HG03095 (cell line): ENCODE results near the gene PTPRN2.

Experiments
- ATAC-seq: cut with Tn5 transposase; IDR thresholded peaks from one replicate; pipeline ENCODE4 v1.9.1; 2021; ENCODE audit warnings: moderate library complexity; ENCODE audit not compliant: unreplicated experiment

PTPRN2 gene

GRCh38 chr7:157616426-157616825 lies 971.2 kb downstream of the PTPRN2 start:
- no peak for ATAC-seq

- no peak for ATAC-seq
These were observed 971.8 kb downstream of the PTPRN2 start for GRCh38 chr7:157615852-157616251.

- ATAC-seq, result no peak
These were observed 972.4 kb downstream of the PTPRN2 start for GRCh38 chr7:157615101-157615817.

GRCh38 chr7:157614457-157615020 lies 973.1 kb downstream of the PTPRN2 start:
- no peak for ATAC-seq

DNA sequence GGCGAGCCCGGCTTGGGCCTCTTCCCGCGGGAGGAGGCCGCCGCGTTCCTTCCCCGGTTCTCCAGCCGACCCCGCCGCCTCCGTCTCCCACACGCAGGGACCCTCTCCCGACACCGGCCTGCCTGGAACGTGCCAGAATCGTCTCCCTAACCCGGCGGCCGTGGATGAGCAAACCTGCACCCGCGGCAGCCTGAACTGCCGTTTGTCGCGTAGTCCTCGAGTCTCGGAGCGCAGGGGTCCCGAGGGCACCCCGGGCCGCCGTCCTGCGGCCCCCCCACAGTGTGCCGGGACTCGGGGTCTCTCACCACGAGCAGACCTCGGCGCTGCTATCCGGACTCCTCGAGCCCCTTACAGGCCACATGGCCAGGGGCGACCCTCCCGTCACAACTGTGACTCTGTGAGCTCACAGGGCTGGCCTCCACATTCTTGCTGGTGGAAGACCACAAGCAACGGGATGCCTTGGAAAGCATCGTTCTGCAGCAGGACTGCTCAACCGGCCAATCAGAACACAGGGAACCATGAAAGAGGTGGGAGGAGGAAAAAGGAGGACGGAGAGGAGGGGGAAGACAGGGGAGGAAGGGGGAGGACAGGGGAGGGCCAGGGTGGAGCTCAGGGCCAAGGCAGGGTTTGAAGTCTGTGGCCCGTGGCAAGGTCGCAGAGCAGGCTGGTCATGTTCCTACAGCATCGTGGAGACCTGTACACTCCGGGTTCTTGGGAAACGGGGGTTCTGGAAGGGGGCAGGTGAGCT lies 973.9 kb downstream of the PTPRN2 start:
- ATAC-seq, result no peak

GRCh38 chr7:157612664-157613561 lies 974.7 kb downstream of the PTPRN2 start:
- ATAC-seq, result peak; percentile 55

DNA sequence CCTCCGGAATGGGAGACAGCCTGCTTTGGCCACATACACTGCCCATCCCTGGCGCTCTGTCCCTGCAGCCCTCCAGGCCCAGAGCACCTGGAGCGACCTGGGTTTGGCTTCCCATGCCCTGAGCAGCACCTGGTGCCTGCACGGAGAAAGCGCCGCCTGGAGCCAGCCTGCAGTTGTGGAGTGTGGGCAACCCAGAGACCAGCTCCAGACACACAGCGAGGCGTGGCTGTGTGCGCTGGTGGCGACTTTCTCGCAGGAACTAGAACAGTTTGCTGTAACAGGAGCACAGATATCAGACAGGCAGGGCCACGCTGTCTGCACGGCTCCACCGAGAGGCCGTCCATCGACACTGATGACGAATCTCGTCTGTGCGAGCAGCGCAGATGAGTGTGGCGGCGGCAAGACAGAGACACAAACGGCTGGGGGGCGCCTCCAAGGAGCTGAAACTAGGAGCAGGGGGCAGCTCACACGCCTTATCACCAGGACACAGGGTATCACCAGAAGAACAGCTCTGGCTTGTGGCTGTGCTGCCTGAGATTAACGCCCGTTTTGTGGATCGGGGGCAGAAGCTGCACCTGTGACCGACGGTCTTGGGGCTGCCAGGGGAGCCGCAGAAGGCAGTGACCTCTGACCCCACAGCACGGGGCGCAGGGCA lies 975.5 kb downstream of the PTPRN2 start:
- no peak for ATAC-seq

- ATAC-seq, result no peak
These were observed 976.3 kb downstream of the PTPRN2 start for GRCh38 chr7:157611341-157611740.

DNA sequence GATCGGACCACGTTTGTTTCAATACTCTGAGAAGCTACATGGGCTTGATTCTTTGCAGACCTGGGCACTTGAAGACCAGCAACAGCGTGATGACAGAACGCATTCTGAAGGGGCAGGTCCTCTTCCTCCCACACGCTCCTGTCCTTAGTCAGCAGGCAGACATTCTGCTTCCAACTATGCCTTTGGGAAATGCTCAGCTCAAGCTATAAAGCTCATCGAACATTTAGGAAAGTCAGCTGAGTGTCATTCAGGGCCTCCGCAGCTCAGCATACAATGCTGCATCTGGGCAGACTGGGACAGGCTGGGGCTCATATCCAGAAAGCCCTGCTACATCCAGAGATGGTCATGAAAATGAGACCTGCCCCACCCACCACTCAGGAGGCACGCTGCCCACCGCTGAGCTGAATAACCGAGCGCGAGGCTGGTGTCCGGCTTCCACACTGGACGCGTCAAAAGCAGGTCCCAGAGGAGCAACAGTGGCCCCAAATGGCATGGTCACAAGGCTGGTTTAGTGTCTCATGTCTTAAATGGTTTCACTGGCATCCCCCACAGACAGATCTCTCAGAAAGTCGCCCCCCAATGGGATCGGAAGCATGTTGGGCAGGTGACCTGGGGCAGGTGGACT lies 976.8 kb downstream of the PTPRN2 start:
- ATAC-seq, result no peak

- no peak for ATAC-seq
These were observed 977.5 kb downstream of the PTPRN2 start for GRCh38 chr7:157609932-157610640.

- no peak for ATAC-seq
These were observed 978.1 kb downstream of the PTPRN2 start for GRCh38 chr7:157609516-157609915.

DNA sequence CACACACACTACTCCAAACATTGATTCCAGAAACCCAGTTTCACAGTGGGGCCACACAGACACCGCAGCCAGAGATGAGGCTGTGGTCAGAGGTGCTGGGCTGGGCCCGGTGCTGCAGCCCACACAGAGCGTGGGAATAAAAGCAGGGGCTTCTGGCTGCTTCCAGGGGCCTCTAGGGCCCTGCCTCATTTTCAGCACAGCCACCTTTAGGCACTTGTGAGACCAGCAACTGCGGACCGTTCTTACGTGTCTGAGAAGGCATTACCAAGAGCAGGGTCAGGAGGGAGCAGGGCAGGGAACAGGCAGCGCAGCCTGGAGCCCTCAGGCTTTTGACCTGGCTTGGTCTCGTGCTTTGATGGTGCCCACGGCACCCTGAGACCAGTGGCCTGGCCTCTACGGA lies 980.4 kb downstream of the PTPRN2 start:
- ATAC-seq, result no peak

DNA sequence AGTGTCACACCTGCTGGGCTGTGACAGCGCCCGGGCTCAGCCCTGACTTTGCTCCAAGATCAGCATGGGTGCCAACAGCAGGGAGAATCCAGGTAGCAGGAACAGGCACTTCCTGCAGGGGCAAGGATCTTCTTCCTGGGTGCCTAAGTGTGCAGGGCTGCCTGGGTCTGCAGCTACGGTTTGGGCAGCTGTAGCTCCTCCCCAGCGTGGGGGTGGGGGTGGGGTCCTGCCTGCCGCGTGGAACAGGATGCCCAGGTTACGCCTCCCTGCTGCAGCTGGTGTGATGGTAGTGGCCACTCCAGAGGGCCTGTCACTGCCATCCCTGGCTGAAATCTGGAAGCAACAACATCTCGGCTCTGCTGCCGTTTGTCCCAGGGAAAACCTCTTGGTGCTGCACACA lies 981.5 kb downstream of the PTPRN2 start:
- no peak for ATAC-seq

DNA sequence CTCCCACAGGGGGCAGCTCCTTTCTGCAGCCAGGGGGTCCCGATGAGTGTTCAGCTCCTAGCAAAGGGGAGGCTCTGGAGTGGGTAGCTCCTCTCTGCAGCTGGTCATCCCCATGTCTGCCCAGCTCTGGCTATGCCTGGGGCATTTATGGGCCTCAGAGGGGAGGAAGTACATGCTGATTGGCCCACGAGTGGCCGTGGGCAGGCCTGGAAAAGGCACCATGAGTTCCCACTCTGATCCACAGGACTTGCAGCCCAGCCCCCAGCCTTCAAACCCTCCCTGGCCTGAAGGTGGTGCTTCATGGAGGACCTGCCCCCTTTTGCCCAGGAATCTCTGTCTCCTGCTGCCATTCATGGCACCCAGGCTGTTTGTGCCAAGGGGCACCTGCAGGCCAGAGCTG lies 982.0 kb downstream of the PTPRN2 start:
- no peak for ATAC-seq

DNA sequence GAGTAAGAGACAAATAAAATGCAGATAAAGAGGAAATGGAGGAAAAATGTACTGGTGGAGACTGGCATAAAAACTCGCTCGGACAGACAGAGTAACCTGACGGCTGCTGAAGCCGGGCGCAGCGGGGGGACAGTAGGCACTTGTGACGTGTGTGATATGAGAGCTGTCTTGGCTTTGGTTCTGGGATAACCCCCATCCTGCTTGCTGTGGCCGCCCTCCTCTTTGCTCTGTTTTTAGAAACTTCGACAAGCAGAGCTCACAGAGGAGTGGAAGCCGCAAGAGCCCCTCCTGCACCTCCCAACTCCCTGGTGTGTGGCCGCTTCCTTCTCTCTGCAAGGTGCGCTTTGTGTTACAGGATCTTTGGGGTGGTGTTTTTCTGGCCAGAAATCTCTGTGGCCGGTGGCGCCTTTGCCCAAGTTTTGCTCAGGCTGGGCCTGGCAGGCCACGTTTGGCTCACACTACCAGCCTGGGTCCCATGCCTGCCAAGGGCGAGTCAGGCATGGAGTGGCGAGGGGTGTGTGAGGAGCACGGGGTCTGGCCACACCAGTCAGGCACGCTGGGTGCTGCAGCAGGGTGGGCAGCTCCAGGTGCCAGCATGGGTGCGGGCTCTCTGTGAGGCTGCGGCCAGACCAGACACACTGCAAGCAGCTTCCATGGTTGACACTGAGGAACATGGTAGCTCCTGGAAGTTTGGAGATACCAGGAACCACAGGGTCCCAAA lies 982.8 kb downstream of the PTPRN2 start:
- no peak for ATAC-seq

GRCh38 chr7:157603716-157604115 lies 983.9 kb downstream of the PTPRN2 start:
- no peak for ATAC-seq

- no peak for ATAC-seq
These were observed 984.6 kb downstream of the PTPRN2 start for GRCh38 chr7:157603005-157603404.

DNA sequence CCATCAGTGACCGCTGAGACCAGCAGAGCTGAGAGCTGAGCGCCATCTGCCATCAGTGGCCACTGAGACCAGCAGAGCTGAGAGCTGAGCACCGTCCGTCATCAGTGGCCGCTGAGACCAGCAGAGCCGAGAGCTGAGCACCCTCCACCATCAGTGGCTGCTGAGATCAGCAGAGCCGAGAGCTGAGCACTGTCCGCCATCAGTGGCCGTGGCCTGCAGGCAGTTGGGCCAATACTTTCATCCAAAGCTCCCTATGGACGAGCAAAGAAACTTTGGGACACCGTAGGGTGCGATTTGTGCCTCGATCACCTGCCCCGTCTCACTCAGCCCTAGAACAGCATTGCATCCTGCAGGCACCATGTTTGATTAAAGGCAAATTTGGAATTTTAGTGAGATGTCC lies 985.0 kb downstream of the PTPRN2 start:
- no peak for ATAC-seq

- no peak for ATAC-seq
These were observed 985.5 kb downstream of the PTPRN2 start for GRCh38 chr7:157602156-157602555.
